Neural progenitor cell (in vitro differentiated cells): ENCODE data around the gene RIC3. TPM values are rescaled to one million over a fixed set of nuclear protein-coding genes. Genes with fewer than 3 reads are reported as not detected.

Experiments
- DNase-seq: peaks from one replicate; pipeline ENCODE4 v3.0.0-alpha.2; 2016; ENCODE audit warnings: low spot score
- H2AFZ ChIP-seq: fragments of 200-600 bp; sonication (generic); replicated peaks from 2 replicates; pipeline ENCODE4 v1.6.1; 2016; ENCODE audit warnings: antibody characterized with exemption
- H3F3A ChIP-seq: fragments of 200-600 bp; sonication (generic); 2 replicates; pipeline ENCODE4 v1.6.1; 2016; ENCODE audit warnings: antibody characterized with exemption, low read depth
- H3K27ac ChIP-seq: fragments of 200-600 bp; sonication (generic); 2 replicates; pipeline ENCODE4 v1.5.1; 2016; ENCODE audit warnings: mild to moderate bottlenecking
- H3K27me3 ChIP-seq: fragments of 200-600 bp; sonication (generic); 2 replicates; pipeline ENCODE4 v1.6.1; 2016; ENCODE audit warnings: mild to moderate bottlenecking, moderate library complexity
- H3K36me3 ChIP-seq: fragments of 200-600 bp; sonication (generic); 2 replicates; pipeline ENCODE4 v1.5.1; 2016
- H3K4me1 ChIP-seq: fragments of 200-600 bp; sonication (generic); 2 replicates; pipeline ENCODE4 v1.6.1; 2016; ENCODE audit warnings: mixed run types
- H3K4me2 ChIP-seq: fragments of 200-600 bp; sonication (generic); 2 replicates; pipeline ENCODE4 v1.6.1; 2016
- H3K4me3 ChIP-seq: fragments of 200-600 bp; sonication (generic); 2 replicates; pipeline ENCODE4 v1.5.1; 2016
- H3K79me2 ChIP-seq: fragments of 200-600 bp; sonication (generic); 2 replicates; pipeline ENCODE4 v1.6.1; 2016; ENCODE audit warnings: low read depth
- H3K9ac ChIP-seq: fragments of 200-600 bp; sonication (generic); 2 replicates; pipeline ENCODE4 v1.6.1; 2016
- H3K9me3 ChIP-seq: fragments of 200-600 bp; sonication (generic); 2 replicates; pipeline ENCODE4 v1.5.1; 2016; ENCODE audit warnings: low read depth
- H4K20me1 ChIP-seq: fragments of 200-600 bp; sonication (generic); 2 replicates; pipeline ENCODE4 v1.6.1; 2016; ENCODE audit warnings: low read depth
- H3K27ac Mint-ChIP-seq: 3 replicates; pipeline ENCODE4 v1.8.0; 2021; ENCODE audit warnings: mixed read lengths
- H3K27me3 Mint-ChIP-seq: 2 replicates; pipeline ENCODE4 v1.8.0; 2022; ENCODE audit warnings: low read depth, mild to moderate bottlenecking, inconsistent platforms, moderate library complexity, mixed read lengths; ENCODE audit not compliant: insufficient read depth
- H3K36me3 Mint-ChIP-seq: 3 replicates; pipeline ENCODE4 v1.8.0; 2021; ENCODE audit warnings: mixed read lengths
- H3K4me1 Mint-ChIP-seq: 3 replicates; pipeline ENCODE4 v1.8.0; 2021; ENCODE audit warnings: mixed read lengths
- H3K4me3 Mint-ChIP-seq: 3 replicates; pipeline ENCODE4 v1.8.0; 2021; ENCODE audit warnings: mild to moderate bottlenecking, moderate library complexity, mixed read lengths
- H3K9me3 Mint-ChIP-seq: 3 replicates; pipeline ENCODE4 v1.8.0; 2020; ENCODE audit warnings: mixed read lengths
- CTCF ChIP-seq: fragments of 200-600 bp; sonication (generic); IDR thresholded peaks from 2 replicates; pipeline ENCODE4 v1.5.1; 2017; ENCODE audit warnings: antibody characterized with exemption, mild to moderate bottlenecking
- EZH2 ChIP-seq: fragments of 200-600 bp; sonication (generic); IDR thresholded peaks from 2 replicates; pipeline ENCODE4 v1.6.1; 2017; ENCODE audit warnings: antibody characterized with exemption, mild to moderate bottlenecking, moderate library complexity
- EZH2phosphoT487 ChIP-seq: fragments of 200-600 bp; sonication (generic); IDR thresholded peaks from 2 replicates; pipeline ENCODE4 v1.6.1; 2017; ENCODE audit warnings: antibody characterized with exemption
- total RNA-seq: library from RNA; depleted of rRNA; stranded (reverse); fragments of >200 nt; gene quantifications from 2 replicates; pipeline ENCODE4 v1.2.3, GENCODE V29; 2015; ENCODE audit warnings: low replicate concordance

RIC3 gene
- total RNA-seq, 1 donor from 2014 or later: 33.7 TPM

- Histone ChIP-seq H3F3A (peaks cover 18% of the 10 kb centered on the region), H3K79me2 (peaks cover 51% of the 10 kb centered on the region), H3K4me3 (no peak overlapping the region), H4K20me1 (peaks cover 53% of the 10 kb centered on the region), H2AFZ (no peak overlapping the region), H3K4me1 (peaks cover 46% of the 10 kb centered on the region), H3K9ac (no peak overlapping the region), H3K27me3 (peaks cover 21% of the 10 kb centered on the region), H3K36me3 (no peaks in the 10 kb centered on the region), H3K9me3 (no peaks in the 10 kb centered on the region), H3K27ac (no peak overlapping the region), H3K4me2 (peak overlapping the region; percentile 94)
- peaks cover 12% of the 10 kb centered on the region for H3K27me3 Mint-ChIP-seq
- no peaks in the 10 kb centered on the region for H3K36me3 Mint-ChIP-seq
- peak; percentile 40 for DNase-seq
- H3K9me3 Mint-ChIP-seq: no peaks in the 10 kb centered on the region
- peaks cover 55% of the 10 kb centered on the region for H3K4me1 Mint-ChIP-seq
- H3K4me3 Mint-ChIP-seq: peak overlapping the region; percentile 89
- TF ChIP-seq EZH2phosphoT487: no peak
- TF ChIP-seq EZH2: no peak
- no peak for TF ChIP-seq CTCF
- peak overlapping the region; percentile 26 for H3K27ac Mint-ChIP-seq
Measured at GRCh38 chr11:8083871-8084281, 84.9 kb downstream of the RIC3 start.

GRCh38 chr11:8083088-8083395 lies 85.8 kb downstream of the RIC3 start:
- Histone ChIP-seq H3K27me3 (peaks cover 21% of the 10 kb centered on the region), H3K4me2 (peak overlapping the region; percentile 94), H4K20me1 (peaks cover 53% of the 10 kb centered on the region), H3K4me1 (peaks cover 46% of the 10 kb centered on the region), H3K9me3 (no peaks in the 10 kb centered on the region), H3K9ac (no peak overlapping the region), H3K79me2 (peaks cover 50% of the 10 kb centered on the region), H3K4me3 (peak overlapping the region; percentile 66), H2AFZ (no peak overlapping the region), H3F3A (peaks cover 18% of the 10 kb centered on the region), H3K27ac (no peak overlapping the region), H3K36me3 (no peaks in the 10 kb centered on the region)
- peak overlapping the region; percentile 89 for H3K4me3 Mint-ChIP-seq
- no peak overlapping the region for H3K27ac Mint-ChIP-seq
- no peak for DNase-seq
- H3K27me3 Mint-ChIP-seq: peaks cover 16% of the 10 kb centered on the region
- TF ChIP-seq CTCF (no peak), EZH2phosphoT487 (no peak)
- H3K9me3 Mint-ChIP-seq: no peaks in the 10 kb centered on the region
- H3K4me1 Mint-ChIP-seq: peaks cover 60% of the 10 kb centered on the region
- H3K36me3 Mint-ChIP-seq: peaks cover 1% of the 10 kb centered on the region

- Histone ChIP-seq H3K27ac (no peak overlapping the region), H3K4me2 (peak overlapping the region; percentile 94), H3K4me3 (peak overlapping the region; percentile 66), H3K36me3 (no peaks in the 10 kb centered on the region), H3K9me3 (no peaks in the 10 kb centered on the region), H3K79me2 (peaks cover 45% of the 10 kb centered on the region), H2AFZ (no peak overlapping the region), H3F3A (peaks cover 18% of the 10 kb centered on the region), H4K20me1 (peaks cover 48% of the 10 kb centered on the region), H3K4me1 (peaks cover 46% of the 10 kb centered on the region), H3K9ac (no peak overlapping the region), H3K27me3 (peaks cover 21% of the 10 kb centered on the region)
- peak; percentile 83 for DNase-seq
- H3K27ac Mint-ChIP-seq: peak overlapping the region; percentile 33
- H3K9me3 Mint-ChIP-seq: no peaks in the 10 kb centered on the region
- H3K36me3 Mint-ChIP-seq: peaks cover 1% of the 10 kb centered on the region
- H3K27me3 Mint-ChIP-seq: peaks cover 18% of the 10 kb centered on the region
- TF ChIP-seq EZH2phosphoT487 (no peak), EZH2 (no peak), CTCF (no peak)
- H3K4me3 Mint-ChIP-seq: peak overlapping the region; percentile 89
- peaks cover 60% of the 10 kb centered on the region for H3K4me1 Mint-ChIP-seq
Measured at GRCh38 chr11:8082391-8083087, 86.3 kb downstream of the RIC3 start.
